Measurements from ENCODE around the gene TSPAN7.

DNA sequence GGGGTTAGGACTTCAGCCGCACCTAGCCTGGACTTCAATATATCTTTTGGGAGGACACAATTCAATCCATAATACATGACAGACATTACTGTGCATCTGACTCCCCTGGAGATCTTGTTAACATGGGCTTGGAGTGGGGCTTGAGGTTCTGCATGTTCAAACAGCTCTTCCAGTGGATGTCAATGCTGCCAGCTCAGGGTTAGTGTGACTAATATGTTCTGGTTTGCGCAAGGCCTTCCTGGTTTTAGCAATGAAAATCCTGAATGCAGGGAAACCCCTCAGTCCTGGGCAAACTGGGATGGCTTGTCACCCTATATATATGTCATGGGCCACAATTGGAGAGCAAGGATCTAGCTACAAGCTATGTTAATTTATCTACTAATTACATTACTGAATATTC lies 2.7 kb upstream of the TSPAN7 start:
- TF ChIP-seq GATA2 (IDR thresholded peaks at IDR 0.05; ENCODE audit: low read depth, low read length) = no peak
- no peak for TF ChIP-seq GATA3 (IDR thresholded peaks at IDR 0.05; ENCODE audit: low read depth, low read length)

All from SH-SY5Y (cell line).